PC-3 (cell line): Measurements from ENCODE around the gene RMI2. TPM values are rescaled to one million over a fixed set of nuclear protein-coding genes. Genes with fewer than 3 reads are reported as not detected.

Source experiments
- ATAC-seq: fragments of 200-7000 bp; cut with Tn5 transposase; 2 replicates; pipeline ENCODE4 v1.9.1; 2020; ENCODE audit warnings: mild to moderate bottlenecking, moderate library complexity
- BruUV-seq: library from RNA; stranded (reverse); fragments of 400-500 nt; replicated peaks from 2 replicates; lab custom pipeline; 2021; lab: Mats Ljungman, UMichigan
- CTCF ChIA-PET: fragments of 300-600 bp; sonication (Branson Sonifier 250); formaldehyde crosslinking; loops from one replicate; lab custom pipeline; 2022; ENCODE audit warnings: antibody characterized with exemption; lab: Charles Lee
- POLR2A ChIA-PET: fragments of 300-600 bp; sonication (Branson Sonifier 250); formaldehyde crosslinking; loops from one replicate; lab custom pipeline; 2022; ENCODE audit warnings: antibody characterized with exemption; ENCODE audit not compliant: unreplicated experiment; lab: Charles Lee
- DNase-seq: peaks from one replicate; pipeline ENCODE4 v3.0.0-alpha.2; 2015
- H2AFZ ChIP-seq: fragments of 300-600 bp; sonication (generic); 2 replicates; pipeline ENCODE4 v1.6.0; 2016; ENCODE audit warnings: antibody characterized with exemption, low read length
- H3F3A ChIP-seq: fragments of 300-600 bp; sonication (generic); one replicate; pipeline ENCODE4 v1.6.0; 2017; ENCODE audit warnings: antibody characterized with exemption, low read length, control low read depth, mild to moderate bottlenecking; ENCODE audit not compliant: unreplicated experiment
- H3K27ac ChIP-seq: fragments of 300-600 bp; sonication (generic); 2 replicates; pipeline ENCODE4 v1.5.1; 2016; ENCODE audit warnings: mild to moderate bottlenecking, low read length
- H3K27me3 ChIP-seq: fragments of 300-600 bp; sonication (generic); 2 replicates; pipeline ENCODE4 v1.6.1; 2016; ENCODE audit warnings: low read length, mixed read lengths
- H3K36me3 ChIP-seq: fragments of 300-600 bp; sonication (generic); 2 replicates; pipeline ENCODE4 v1.6.1; 2016; ENCODE audit warnings: low read depth, mixed run types, low read length, mixed read lengths
- H3K4me1 ChIP-seq: fragments of 300-600 bp; sonication (generic); 2 replicates; pipeline ENCODE4 v1.5.1; 2016; ENCODE audit warnings: low read length; ENCODE audit not compliant: insufficient read depth
- H3K4me2 ChIP-seq: fragments of 300-600 bp; sonication (generic); 2 replicates; pipeline ENCODE4 v1.6.0; 2016; ENCODE audit warnings: low read length
- H3K4me3 ChIP-seq: fragments of 300-600 bp; sonication (generic); 2 replicates; pipeline ENCODE4 v1.5.1; 2016; ENCODE audit warnings: mild to moderate bottlenecking, low read length, mixed read lengths
- H3K79me2 ChIP-seq: fragments of 300-600 bp; sonication (generic); 2 replicates; pipeline ENCODE4 v1.6.1; 2017; ENCODE audit warnings: low read length, mixed read lengths
- H3K9ac ChIP-seq: fragments of 300-600 bp; sonication (generic); 2 replicates; pipeline ENCODE4 v1.6.0; 2016; ENCODE audit warnings: mild to moderate bottlenecking, low read length
- H3K9me2 ChIP-seq: fragments of 300-600 bp; sonication (generic); replicated peaks from 2 replicates; pipeline ENCODE4 v1.6.1; 2016; ENCODE audit warnings: mixed run types, low read length, mixed read lengths
- H3K9me3 ChIP-seq: fragments of 300-600 bp; sonication (generic); 2 replicates; pipeline ENCODE4 v1.6.1; 2016; ENCODE audit warnings: low read length, mixed read lengths
- H4K20me1 ChIP-seq: fragments of 300-600 bp; sonication (generic); 2 replicates; pipeline ENCODE4 v1.6.1; 2016; ENCODE audit warnings: low read length, mixed read lengths
- CTCF ChIP-seq: fragments of 300-600 bp; sonication (generic); conservative IDR thresholded peaks from 2 replicates; pipeline ENCODE4 v1.5.1; 2017; ENCODE audit warnings: antibody characterized with exemption, low read depth, mild to moderate bottlenecking, low read length
- EZH2 ChIP-seq: fragments of 300-600 bp; sonication (generic); IDR thresholded peaks from one replicate; pipeline ENCODE4 v1.6.1; 2017; ENCODE audit warnings: antibody characterized with exemption, mild to moderate bottlenecking, low read length; ENCODE audit not compliant: unreplicated experiment
- EZH2phosphoT487 ChIP-seq: fragments of 300-600 bp; sonication (generic); IDR thresholded peaks from 2 replicates; pipeline ENCODE4 v1.6.1; 2018; ENCODE audit warnings: mild to moderate bottlenecking, antibody characterized with exemption, low read length, borderline replicate concordance
- intact Hi-C: fragments of 100-400 bp; cut with micrococcal nuclease; formaldehyde crosslinking; loops from 2 replicates; pipeline ENCODE4 v1.9.0; 2023
- total RNA-seq: library from RNA; depleted of rRNA; stranded (reverse); fragments of >200 nt; gene quantifications from 2 replicates; pipeline ENCODE4 v1.2.3, GENCODE V29; 2014

Gene RMI2
- total RNA-seq, 1 experiment from 2014 or later: 10.9 TPM

- H3K79me2 ChIP-seq: no peaks in the 10 kb centered on the region
- no peaks in the 10 kb centered on the region for H3K36me3 ChIP-seq
- TF ChIP-seq EZH2phosphoT487 (no peak), EZH2 (no peak), CTCF (no peak)
- no peaks in the 10 kb centered on the region for H3F3A ChIP-seq
- no peaks in the 10 kb centered on the region for H3K9me3 ChIP-seq
- H3K4me1 ChIP-seq: no peaks in the 10 kb centered on the region
- DNase-seq (peak; percentile 26), ATAC-seq (no peak)
- no peaks in the 10 kb centered on the region for H4K20me1 ChIP-seq
- no TSS peak for BruUV-seq
- POLR2A ChIA-PET: no interaction called here
- H2AFZ ChIP-seq: no peak overlapping the region
- intact Hi-C loops: no loop called here
- no peak overlapping the region for H3K9ac ChIP-seq
- H3K9me2 ChIP-seq: no peaks in the 10 kb centered on the region
- no peak overlapping the region for H3K27ac ChIP-seq
- CTCF ChIA-PET: no interaction called here
- no peak overlapping the region for H3K4me2 ChIP-seq
- H3K4me3 ChIP-seq: no peak overlapping the region
- no peaks in the 10 kb centered on the region for H3K27me3 ChIP-seq
Measured at GRCh38 chr16:11319529-11320146, 25.6 kb upstream of the RMI2 start.

- no peak overlapping the region for H2AFZ ChIP-seq
- no peaks in the 10 kb centered on the region for H3K9me2 ChIP-seq
- no peak overlapping the region for H3K9ac ChIP-seq
- intact Hi-C loops: no loop called here
- H3K9me3 ChIP-seq: no peaks in the 10 kb centered on the region
- H4K20me1 ChIP-seq: no peaks in the 10 kb centered on the region
- DNase-seq (no peak), ATAC-seq (no peak)
- POLR2A ChIA-PET: no interaction called here
- CTCF ChIA-PET: no interaction called here
- H3F3A ChIP-seq: no peaks in the 10 kb centered on the region
- H3K36me3 ChIP-seq: no peaks in the 10 kb centered on the region
- H3K79me2 ChIP-seq: no peaks in the 10 kb centered on the region
- H3K4me2 ChIP-seq: no peak overlapping the region
- no peaks in the 10 kb centered on the region for H3K27me3 ChIP-seq
- H3K4me1 ChIP-seq: no peaks in the 10 kb centered on the region
- H3K27ac ChIP-seq: no peak overlapping the region
- no peak overlapping the region for H3K4me3 ChIP-seq
- TF ChIP-seq EZH2: no peak
- no peak for TF ChIP-seq CTCF
- TF ChIP-seq EZH2phosphoT487: no peak
- BruUV-seq: no TSS peak
Measured at GRCh38 chr16:11320170-11320569, 25.1 kb upstream of the RMI2 start.

GRCh38 chr16:11321662-11322061 is 23.6 kb upstream of the RMI2 start:
- no peaks in the 10 kb centered on the region for H3K9me3 ChIP-seq
- no peaks in the 10 kb centered on the region for H3K27me3 ChIP-seq
- H3F3A ChIP-seq: no peaks in the 10 kb centered on the region
- H3K4me1 ChIP-seq: no peaks in the 10 kb centered on the region
- H3K4me2 ChIP-seq: no peak overlapping the region
- BruUV-seq: no TSS peak
- H3K36me3 ChIP-seq: no peaks in the 10 kb centered on the region
- H3K4me3 ChIP-seq: no peak overlapping the region
- no peak overlapping the region for H2AFZ ChIP-seq
- ChIA-PET CTCF (no interaction called here), POLR2A (no interaction called here)
- TF ChIP-seq EZH2 (no peak), EZH2phosphoT487 (no peak), CTCF (no peak)
- no peaks in the 10 kb centered on the region for H3K9me2 ChIP-seq
- DNase-seq: no peak
- H4K20me1 ChIP-seq: no peaks in the 10 kb centered on the region
- H3K9ac ChIP-seq: no peak overlapping the region
- H3K27ac ChIP-seq: no peak overlapping the region
- intact Hi-C loops: no loop called here
- no peaks in the 10 kb centered on the region for H3K79me2 ChIP-seq
- no peak for ATAC-seq
